H1 (cell line): ENCODE measurements around the gene FHIT. TPM values are rescaled to one million over a fixed set of nuclear protein-coding genes. Genes with fewer than 3 reads are reported as not detected.

Source experiments
- NANOG ChIP-seq: IDR thresholded peaks from 2 replicates; pipeline ENCODE4 v1.6.1; 2011; ENCODE audit warnings: low read length, low read depth, mild to moderate bottlenecking, inconsistent platforms; ENCODE audit not compliant: insufficient read depth, poor library complexity, severe bottlenecking
- POLR2AphosphoS5 ChIP-seq: IDR thresholded peaks from 2 replicates; pipeline ENCODE4 v1.6.1; 2011; ENCODE audit warnings: low read depth, low read length
- polyA plus RNA-seq, 7 experiments: library from polyadenylated mRNA; depleted of rRNA in 3 of 7; stranded (reverse) in 5 of 7; unstranded in 2 of 7; fragments of >200 nt in 5 of 7; fragments of 200-250 nt in 2 of 7; gene quantifications; 1 replicate in 5 of 7; 2 replicates in 1 of 7; 4 replicates in 1 of 7; pipeline versions ENCODE4 v1.2.1 to v1.2.3, GENCODE V29; 2011 to 2013; ENCODE audit warnings: missing spikeins in 2 of 7, mixed read lengths in 2 of 7
- total RNA-seq: library from RNA; stranded (reverse); fragmentation: NEBNext Ultra II Directional; extraction: Animal tissue kit (Norgen Biotek cat#: 25700); gene quantifications from 2 replicates; pipeline ENCODE4 v1.2.1, GENCODE V29; 2021

FHIT gene
- total and polyA plus RNA-seq, 2 of the 8 experiments (the other 6 are each of a cell fraction or from before 2014, with no cell fraction given), result 1.2 to 3.2 TPM

DNA sequence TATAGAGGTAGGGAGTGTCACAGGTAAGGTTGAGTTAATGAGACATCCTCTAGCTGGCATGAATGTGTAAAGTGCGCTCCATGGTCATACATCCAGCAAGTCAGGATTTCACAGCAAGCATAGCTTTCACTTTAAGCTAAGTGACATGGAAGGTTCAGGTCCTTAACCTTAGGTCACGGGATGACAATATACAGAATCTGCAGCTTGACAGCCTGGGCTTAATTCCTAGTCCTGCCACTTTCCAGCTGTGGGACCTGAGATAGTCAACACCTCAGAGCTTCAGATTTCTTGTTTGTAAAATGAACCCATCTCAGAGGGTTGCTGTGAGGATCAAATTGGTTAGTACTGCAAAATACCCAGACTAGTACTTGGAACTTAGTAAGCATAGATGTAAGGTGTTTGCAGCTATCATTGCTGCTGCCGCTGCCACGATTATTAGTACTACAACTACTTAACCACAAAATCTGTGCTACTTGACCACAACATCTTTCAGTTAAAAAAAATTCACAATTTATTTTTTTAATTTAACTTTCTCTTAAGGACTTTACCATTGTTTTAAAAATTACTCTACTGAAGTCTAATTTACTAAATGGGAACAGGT, 1311.3 kb downstream of the FHIT start (continued):
- no peak for TF ChIP-seq NANOG
- TF ChIP-seq POLR2AphosphoS5, result no peak
